Nephron (organoid): ENCODE measurements around the gene C2CD2.

Experiments
- H3K27ac Mint-ChIP-seq, 3 experiments: 2 replicates each; pipeline ENCODE4 v1.8.0; 2020; ENCODE audit warnings: mixed read lengths in 3 of 3, mild to moderate bottlenecking in 2 of 3, moderate library complexity in 1 of 3
- H3K27me3 Mint-ChIP-seq: 2 replicates; pipeline ENCODE4 v1.8.0; 2021; ENCODE audit warnings: low read depth, mild to moderate bottlenecking, moderate library complexity, mixed read lengths
- H3K36me3 Mint-ChIP-seq: 2 replicates; pipeline ENCODE4 v1.8.0; 2020; ENCODE audit warnings: low read depth, mixed read lengths
- H3K4me1 Mint-ChIP-seq: 2 replicates; pipeline ENCODE4 v1.8.0; 2020; ENCODE audit warnings: mixed read lengths
- H3K4me3 Mint-ChIP-seq, 3 experiments: 2 replicates each; pipeline ENCODE4 v1.8.0; 2020; ENCODE audit warnings: mild to moderate bottlenecking in 3 of 3, mixed read lengths in 3 of 3, moderate library complexity in 2 of 3
- H3K9me3 Mint-ChIP-seq: 2 replicates; pipeline ENCODE4 v1.8.0; 2020; ENCODE audit warnings: mixed read lengths
- TF ChIP-seq, protein P1 (sequence below), 3 experiments: fragments of 200-600 bp; sonication (generic); IDR thresholded peaks; one replicate each; pipeline ENCODE4 v1.5.0; 2021; ENCODE audit warnings: antibody characterized with exemption in 3 of 3; ENCODE audit not compliant: unreplicated experiment in 3 of 3

C2CD2 gene

GRCh38 chr21:41979335-41979734 is 25.5 kb upstream of the C2CD2 start:
- Mint-ChIP-seq H3K27me3 (no peaks in the 10 kb centered on the region), H3K9me3 (peaks cover 12% of the 10 kb centered on the region), H3K36me3 (no peaks in the 10 kb centered on the region), H3K4me3 (no peak overlapping the region), H3K4me1 (no peaks in the 10 kb centered on the region), H3K27ac (no peak overlapping the region)
- TF ChIP-seq, protein P1, sequence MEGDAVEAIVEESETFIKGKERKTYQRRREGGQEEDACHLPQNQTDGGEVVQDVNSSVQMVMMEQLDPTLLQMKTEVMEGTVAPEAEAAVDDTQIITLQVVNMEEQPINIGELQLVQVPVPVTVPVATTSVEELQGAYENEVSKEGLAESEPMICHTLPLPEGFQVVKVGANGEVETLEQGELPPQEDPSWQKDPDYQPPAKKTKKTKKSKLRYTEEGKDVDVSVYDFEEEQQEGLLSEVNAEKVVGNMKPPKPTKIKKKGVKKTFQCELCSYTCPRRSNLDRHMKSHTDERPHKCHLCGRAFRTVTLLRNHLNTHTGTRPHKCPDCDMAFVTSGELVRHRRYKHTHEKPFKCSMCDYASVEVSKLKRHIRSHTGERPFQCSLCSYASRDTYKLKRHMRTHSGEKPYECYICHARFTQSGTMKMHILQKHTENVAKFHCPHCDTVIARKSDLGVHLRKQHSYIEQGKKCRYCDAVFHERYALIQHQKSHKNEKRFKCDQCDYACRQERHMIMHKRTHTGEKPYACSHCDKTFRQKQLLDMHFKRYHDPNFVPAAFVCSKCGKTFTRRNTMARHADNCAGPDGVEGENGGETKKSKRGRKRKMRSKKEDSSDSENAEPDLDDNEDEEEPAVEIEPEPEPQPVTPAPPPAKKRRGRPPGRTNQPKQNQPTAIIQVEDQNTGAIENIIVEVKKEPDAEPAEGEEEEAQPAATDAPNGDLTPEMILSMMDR (IDR thresholded peaks at IDR 0.05; ENCODE audit: unreplicated experiment in 3 of 3) = no peak

- Mint-ChIP-seq H3K36me3 (no peaks in the 10 kb centered on the region), H3K4me3 (no peak overlapping the region), H3K27ac (no peak overlapping the region), H3K9me3 (peaks cover 10% of the 10 kb centered on the region), H3K27me3 (no peaks in the 10 kb centered on the region), H3K4me1 (no peaks in the 10 kb centered on the region)
- TF ChIP-seq, protein P1 (IDR thresholded peaks at IDR 0.05; ENCODE audit: unreplicated experiment in 3 of 3) = no peak
These were observed 23.5 kb upstream of the C2CD2 start for GRCh38 chr21:41977034-41977950.

- TF ChIP-seq, protein P1 (IDR thresholded peaks at IDR 0.05; ENCODE audit: unreplicated experiment in 3 of 3) = no peak
- H3K4me3 Mint-ChIP-seq = no peak overlapping the region
These were observed 22.8 kb upstream of the C2CD2 start for GRCh38 chr21:41976611-41977010.

DNA sequence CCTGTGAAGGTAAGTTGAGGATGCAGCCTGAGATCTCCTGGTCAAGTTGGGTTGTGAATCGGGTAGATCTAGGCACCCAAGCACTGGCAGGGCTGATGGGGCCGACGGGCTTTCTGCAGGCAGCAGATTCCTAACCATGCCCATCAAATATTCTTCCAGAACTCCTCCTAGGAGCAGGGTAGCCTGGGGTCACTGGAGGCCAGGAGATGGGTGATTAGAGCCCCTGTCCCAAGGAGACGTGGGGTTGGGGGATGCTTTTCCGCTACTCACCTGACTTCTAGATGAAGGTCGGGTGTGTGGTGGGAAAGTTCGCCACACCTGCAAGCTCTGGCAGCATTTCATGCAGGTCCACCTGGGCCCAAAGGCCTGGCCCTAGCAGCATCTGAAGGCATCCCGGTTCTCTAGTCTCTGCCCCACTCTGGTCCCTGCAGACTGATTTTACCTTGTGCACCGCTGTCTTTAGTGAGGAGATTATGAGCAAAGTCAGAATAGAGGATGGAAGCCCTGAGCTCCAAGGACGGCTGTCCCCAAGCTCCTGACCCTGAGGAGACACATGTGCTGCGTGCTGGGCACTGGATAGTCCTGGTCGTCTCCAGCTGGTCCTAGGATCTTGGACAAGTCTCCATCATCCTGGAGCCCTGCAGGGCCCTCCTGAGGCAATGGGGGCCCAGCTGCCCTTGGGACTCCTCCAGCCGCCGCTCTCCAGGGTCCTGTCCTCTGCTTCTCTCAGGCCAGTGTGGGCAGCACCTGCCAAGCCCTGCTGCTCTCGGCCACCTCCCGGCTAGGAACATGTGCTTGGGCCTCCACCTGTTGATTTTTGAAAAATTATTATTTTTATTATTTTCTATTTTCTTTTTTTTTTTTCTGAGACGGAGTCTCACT is 21.8 kb upstream of the C2CD2 start:
- TF ChIP-seq, protein P1 (IDR thresholded peaks at IDR 0.05; ENCODE audit: unreplicated experiment in 3 of 3) = no peak
- H3K4me1 Mint-ChIP-seq = no peaks in the 10 kb centered on the region
- H3K9me3 Mint-ChIP-seq = peaks cover 9% of the 10 kb centered on the region
- H3K36me3 Mint-ChIP-seq = no peaks in the 10 kb centered on the region
- H3K4me3 Mint-ChIP-seq = no peak overlapping the region
- H3K27me3 Mint-ChIP-seq = no peaks in the 10 kb centered on the region
- no peak overlapping the region for H3K27ac Mint-ChIP-seq

More at GRCh38 chr21:41976611-41977010, 22.8 kb upstream of the C2CD2 start:
- Mint-ChIP-seq H3K27me3 (no peaks in the 10 kb centered on the region), H3K36me3 (no peaks in the 10 kb centered on the region), H3K4me1 (no peaks in the 10 kb centered on the region), H3K27ac (no peak overlapping the region), H3K9me3 (peaks cover 9% of the 10 kb centered on the region)

DNA sequence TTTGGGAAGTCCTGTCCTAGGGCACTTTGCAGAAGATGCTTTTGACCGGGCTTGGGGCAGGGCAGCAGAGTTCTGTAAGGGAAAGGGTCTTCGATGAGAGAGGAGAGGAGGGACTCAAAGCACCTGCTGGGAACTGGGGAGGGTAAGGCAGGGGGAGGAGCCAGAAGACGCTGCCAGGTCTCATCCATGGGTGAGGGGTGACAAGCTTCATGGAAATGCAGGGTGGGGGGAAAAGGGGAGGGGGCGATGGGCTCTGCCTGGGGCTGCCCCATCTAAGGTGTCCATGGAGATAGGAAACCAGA is 20.9 kb upstream of the C2CD2 start:
- Mint-ChIP-seq H3K4me1 (no peaks in the 10 kb centered on the region), H3K9me3 (peaks cover 8% of the 10 kb centered on the region), H3K36me3 (no peaks in the 10 kb centered on the region), H3K4me3 (peak overlapping the region in 1 of 3 experiments; percentile 14), H3K27ac (no peak overlapping the region), H3K27me3 (no peaks in the 10 kb centered on the region)
- TF ChIP-seq, protein P1 (IDR thresholded peaks at IDR 0.05; ENCODE audit: unreplicated experiment in 3 of 3) = no peak
